Activated CD8-positive, alpha-beta memory T cell treated with anti-CD3 and anti-CD28 coated beads, Interleukin-2, amount 10 ng/mL, durations not matched to agents 7 days and 5 days (primary cell): ENCODE data around the gene UCK2. TPM values are rescaled to one million over a fixed set of nuclear protein-coding genes. Genes with fewer than 3 reads are reported as not detected.

Experiments used
- ATAC-seq: fragments of 150-1000 bp; cut with Tn5 transposase; one replicate; pipeline ENCODE4 v1.10.0; 2021; ENCODE audit warnings: moderate library complexity
- CTCF ChIA-PET: fragments of 350-600 bp; sonication (Branson Sonifier 250); formaldehyde crosslinking; loops from one replicate; lab custom pipeline; 2021; ENCODE audit warnings: antibody characterized with exemption; lab: Charles Lee
- DNase-seq: peaks from one replicate; pipeline ENCODE4 v3.0.0-alpha.2; 2020
- H3K27ac Mint-ChIP-seq: one replicate; pipeline ENCODE4 v1.8.0; 2021; ENCODE audit warnings: mild to moderate bottlenecking, mixed read lengths
- H3K27me3 Mint-ChIP-seq: one replicate; pipeline ENCODE4 v1.8.0; 2021; ENCODE audit warnings: mixed read lengths
- H3K36me3 Mint-ChIP-seq: one replicate; pipeline ENCODE4 v1.8.0; 2021; ENCODE audit warnings: mild to moderate bottlenecking, mixed read lengths
- H3K4me1 Mint-ChIP-seq: one replicate; pipeline ENCODE4 v1.8.0; 2021; ENCODE audit warnings: mixed read lengths
- H3K4me3 Mint-ChIP-seq: one replicate; pipeline ENCODE4 v1.8.0; 2021; ENCODE audit warnings: mild to moderate bottlenecking, moderate library complexity, mixed read lengths
- H3K9me3 Mint-ChIP-seq: one replicate; pipeline ENCODE4 v1.8.0; 2022; ENCODE audit warnings: low read depth, mixed read lengths
- total RNA-seq, 2 experiments: library from RNA; stranded (reverse); gene quantifications; one replicate each; pipeline ENCODE4 v1.2.3, GENCODE V29; 2021

Gene UCK2
- total RNA-seq, 2 experiments from 2014 or later = 50.7 to 70.3 TPM

GRCh38 chr1:165960136-165960535 lies 132.7 kb downstream of the UCK2 start:
- H3K4me1 Mint-ChIP-seq = no peaks in the 10 kb centered on the region
- H3K36me3 Mint-ChIP-seq = no peaks in the 10 kb centered on the region
- CTCF ChIA-PET = no interaction called here
- no peaks in the 10 kb centered on the region for H3K9me3 Mint-ChIP-seq
- H3K27me3 Mint-ChIP-seq = no peaks in the 10 kb centered on the region
- DNase-seq (no peak), ATAC-seq (no peak)
- H3K4me3 Mint-ChIP-seq = no peak overlapping the region
- no peak overlapping the region for H3K27ac Mint-ChIP-seq

DNA sequence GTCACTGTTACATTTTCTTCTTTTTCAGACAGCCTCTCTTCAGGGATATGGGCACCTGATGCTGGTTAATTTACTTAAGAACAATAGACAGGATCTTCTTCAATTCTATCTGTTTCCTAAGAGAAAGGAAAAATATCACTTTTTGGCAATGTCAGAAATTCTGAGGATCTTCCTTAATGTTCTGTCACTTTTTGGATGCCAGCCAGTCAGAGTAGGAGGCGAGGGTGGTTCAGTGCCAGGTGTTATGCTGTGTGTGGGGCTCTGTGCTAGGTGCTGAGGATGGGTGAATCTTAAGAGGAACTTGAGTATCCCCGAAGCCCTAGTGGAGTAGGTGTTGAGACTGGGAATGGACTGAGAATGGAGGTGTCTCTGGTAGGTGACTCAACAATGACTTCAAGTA lies 133.5 kb downstream of the UCK2 start:
- H3K4me1 Mint-ChIP-seq = no peaks in the 10 kb centered on the region
- H3K4me3 Mint-ChIP-seq = no peak overlapping the region
- H3K9me3 Mint-ChIP-seq = no peaks in the 10 kb centered on the region
- DNase-seq (no peak), ATAC-seq (no peak)
- H3K27ac Mint-ChIP-seq = no peak overlapping the region
- CTCF ChIA-PET = no interaction called here
- H3K27me3 Mint-ChIP-seq = peaks cover 3% of the 10 kb centered on the region
- no peaks in the 10 kb centered on the region for H3K36me3 Mint-ChIP-seq

Other genes starting within 250 kb of the UCK2 start
- gene MGST3, start 196.4 kb upstream of the UCK2 start, total RNA-seq = 10 to 100 TPM; 53.7 to 58.4 TPM
- 10 to 100 TPM; 43.9 to 45.2 TPM for gene ALDH9A1, start 129.1 kb upstream of the UCK2 start, total RNA-seq
- 100 to 1,000 TPM in 1 of 2 experiments, 10 to 100 TPM in 1; 82.9 to 102 TPM for gene TMCO1, start 58.7 kb upstream of the UCK2 start, total RNA-seq